Gastrocnemius medialis (tissue), 4 donors: ENCODE data around the gene SRPX.

Source experiments
- CTCF ChIP-seq, 5 experiments: fragments of 450-650 bp in 3 of 5; fragments of 200-600 bp in 2 of 5; sonication (generic) in 2 of 5; IDR thresholded peaks in 4 of 5; conservative IDR thresholded peaks in 1 of 5; 1 replicate in 4 of 5; 2 replicates in 1 of 5; pipeline ENCODE4 v1.5.1; 2016 to 2019; ENCODE audit warnings: antibody characterized with exemption in 5 of 5, mild to moderate bottlenecking in 3 of 5, moderate library complexity in 3 of 5
- POLR2A ChIP-seq, 2 donors: fragments of 450-650 bp; IDR thresholded peaks; one replicate each; pipeline ENCODE4 v1.6.1; 2017; ENCODE audit warnings: antibody characterized with exemption in 2 of 2, mild to moderate bottlenecking in 2 of 2, moderate library complexity in 2 of 2

GRCh38 chrX:38262715-38263620, 42.3 kb upstream of the SRPX start:
- TF ChIP-seq CTCF (IDR thresholded peaks at IDR 0.05 in 4 of 5, conservative IDR thresholded peaks at IDR 0.05 in 1 of 5) (no peak), POLR2A (IDR thresholded peaks at IDR 0.05) (no peak)
